Stimulated activated CD8-positive, alpha-beta memory T cell treated with anti-CD3 and anti-CD28 coated beads, Interleukin-7, amount 100 ng/mL, for 48 hours (primary cell): Measurements from ENCODE around the gene PAX4.
"Not testable (repeated sequence)": the region's sequence is repeated elsewhere in the genome, so short reads cannot be mapped to it uniquely, and the experiment has no call there.

Experiments
- DNase-seq, 2 donors: peaks; one replicate each; pipeline ENCODE4 v3.0.0-alpha.2; 2020; ENCODE audit warnings: low read depth in 1 of 2; ENCODE audit errors: extremely low read depth in 1 of 2

PAX4 gene

DNA sequence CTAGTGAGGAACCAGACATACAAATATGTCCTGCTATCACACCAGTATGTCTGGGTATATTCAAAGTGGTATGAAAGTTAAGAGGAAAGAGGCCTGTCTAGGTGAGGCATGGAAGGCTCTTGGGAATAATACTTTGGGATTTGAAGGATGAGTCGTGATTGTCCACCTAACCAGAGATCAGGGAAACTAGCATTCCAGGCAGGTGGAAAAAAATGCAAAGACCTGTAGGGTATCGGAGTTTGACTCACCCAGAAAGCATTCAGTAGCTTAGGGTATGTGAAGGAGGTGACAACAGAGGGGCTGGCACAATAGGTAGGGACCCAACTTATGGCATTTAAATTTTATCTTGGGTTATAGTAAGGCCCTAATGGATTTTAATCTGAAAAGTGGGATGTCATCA lies 31.6 kb downstream of the PAX4 start:
- DNase-seq, result no peak

DNA sequence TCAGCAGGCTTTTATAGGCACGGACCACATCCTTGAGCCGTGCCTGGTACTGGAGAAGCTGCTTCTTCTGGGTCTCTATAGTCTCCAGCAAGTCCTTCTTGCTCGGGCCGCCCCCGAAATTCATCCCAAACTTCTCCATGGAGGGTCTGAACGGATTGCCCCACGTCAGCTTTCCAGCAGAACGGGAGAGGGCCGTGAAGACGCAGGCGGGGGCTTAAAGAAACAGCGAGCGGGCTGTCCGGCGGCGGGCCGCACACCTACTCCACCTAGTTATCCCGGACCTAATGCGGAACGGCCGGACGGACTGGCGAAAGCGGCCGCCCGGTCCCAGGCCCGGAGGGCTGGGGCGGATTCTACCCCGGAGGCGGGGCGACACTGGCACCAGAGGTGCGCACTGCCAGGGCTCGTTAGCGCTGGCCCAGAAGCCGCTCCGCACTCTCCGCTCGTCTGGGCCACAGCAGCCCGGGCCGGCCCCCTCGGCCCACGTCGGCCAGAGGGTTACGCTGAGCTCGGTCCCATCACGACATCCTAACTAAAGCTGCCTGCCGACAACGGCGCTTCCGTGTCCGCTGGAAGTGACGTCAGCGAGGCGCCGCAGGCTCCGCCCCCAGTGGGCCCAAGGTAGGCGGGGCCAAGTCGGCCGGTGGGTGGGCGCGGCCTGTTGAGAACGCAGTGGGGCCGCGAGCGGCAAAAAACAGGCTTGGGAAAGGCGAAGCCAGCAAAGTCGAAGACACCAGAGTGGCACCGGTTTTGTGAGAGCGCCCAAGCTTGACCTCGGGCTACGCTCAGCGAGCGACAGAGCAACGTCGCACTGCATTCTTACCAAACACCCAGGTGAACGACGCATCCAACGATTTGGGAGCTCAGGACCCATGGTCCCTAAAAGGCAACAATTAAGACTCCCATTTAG lies 32.6 kb downstream of the PAX4 start, which contains the start of gene GCC1:
TSS of gene GCC1 (minus strand) at position 553 of the 910 bp plus-strand sequence. CDS start at position 139, 414 bp downstream.
- DNase-seq, result peak; percentile 84 to 86

- no peak for DNase-seq
These were observed 33.3 kb downstream of the PAX4 start for GRCh38 chr7:127584648-127585043.

DNA sequence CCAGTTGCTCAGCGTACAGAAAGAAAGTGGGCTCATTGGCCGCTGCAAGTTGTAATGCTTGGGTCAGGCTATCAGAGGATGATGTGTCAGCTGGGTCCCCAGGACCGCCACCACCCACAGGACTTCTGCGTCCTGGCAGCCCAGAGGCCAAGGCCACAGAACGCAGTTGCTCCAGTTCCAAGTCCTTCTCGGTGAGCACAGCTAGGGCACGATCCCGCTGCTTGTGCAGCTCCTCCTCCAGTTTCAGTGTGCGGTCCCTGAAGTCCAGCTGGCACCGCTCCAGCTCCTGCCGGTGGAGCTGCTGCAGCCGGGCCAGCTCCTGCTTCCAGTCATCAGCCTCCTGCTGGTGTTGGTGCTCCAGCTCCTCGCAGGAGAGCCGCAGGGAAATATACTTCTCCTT lies 35.6 kb downstream of the PAX4 start:
- DNase-seq, result no peak

- no peak for DNase-seq
These were observed 36.2 kb downstream of the PAX4 start for GRCh38 chr7:127581716-127582115.

DNA sequence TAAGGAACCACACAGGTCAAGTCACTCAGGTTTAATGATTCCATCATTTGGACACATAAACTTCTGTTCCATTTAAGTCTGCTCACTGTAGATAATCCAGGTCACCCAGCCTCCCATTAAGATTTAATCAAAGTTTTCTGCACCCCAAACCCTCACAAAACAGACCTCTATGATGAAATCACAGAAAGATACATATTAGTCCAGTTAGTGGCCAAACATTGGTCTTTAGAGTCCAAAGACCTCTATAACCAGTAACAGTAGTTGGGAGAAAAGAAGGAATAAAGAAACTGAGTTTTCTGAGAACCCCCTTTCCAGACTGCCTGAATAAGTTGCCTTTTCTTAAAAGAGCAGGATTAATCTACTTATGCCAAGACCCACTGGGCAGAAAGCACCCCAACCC lies 37.3 kb downstream of the PAX4 start:
- no peak for DNase-seq

GRCh38 chr7:127578711-127579275 lies 39.1 kb downstream of the PAX4 start:
- no peak for DNase-seq

DNA sequence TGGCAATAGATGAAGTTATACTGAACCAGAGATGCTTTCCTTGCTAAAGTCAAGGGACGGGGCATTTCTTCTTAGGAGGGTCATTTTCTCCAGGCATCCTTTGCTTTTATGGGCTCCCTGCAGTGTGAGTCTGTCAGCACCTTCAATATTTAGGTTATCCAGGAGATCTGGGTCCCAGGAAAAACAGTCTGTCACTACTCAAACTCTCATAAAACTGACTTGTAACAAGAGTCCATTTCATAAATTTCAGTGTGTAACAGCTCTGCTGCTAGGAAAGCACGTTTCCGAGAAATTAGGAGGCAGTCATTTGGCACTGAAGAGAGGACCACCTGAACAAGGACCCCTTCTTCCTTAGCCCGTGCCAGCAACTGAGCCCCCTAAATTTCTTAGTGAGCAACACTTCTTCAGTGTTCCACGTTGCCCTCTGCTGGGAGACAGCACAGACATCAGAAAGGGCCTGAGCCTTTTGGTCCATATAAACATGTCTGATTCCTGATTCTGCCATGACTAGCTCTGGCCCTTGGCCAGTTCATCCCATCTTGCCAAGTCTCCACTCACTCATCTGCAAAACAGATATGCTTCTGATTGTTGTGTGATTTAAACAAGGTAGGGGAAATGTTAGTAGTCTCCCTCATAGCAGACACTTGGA lies 39.8 kb downstream of the PAX4 start:
- no peak for DNase-seq

GRCh38 chr7:127571741-127572505 lies 46.0 kb downstream of the PAX4 start:
- DNase-seq, result no peak

DNA sequence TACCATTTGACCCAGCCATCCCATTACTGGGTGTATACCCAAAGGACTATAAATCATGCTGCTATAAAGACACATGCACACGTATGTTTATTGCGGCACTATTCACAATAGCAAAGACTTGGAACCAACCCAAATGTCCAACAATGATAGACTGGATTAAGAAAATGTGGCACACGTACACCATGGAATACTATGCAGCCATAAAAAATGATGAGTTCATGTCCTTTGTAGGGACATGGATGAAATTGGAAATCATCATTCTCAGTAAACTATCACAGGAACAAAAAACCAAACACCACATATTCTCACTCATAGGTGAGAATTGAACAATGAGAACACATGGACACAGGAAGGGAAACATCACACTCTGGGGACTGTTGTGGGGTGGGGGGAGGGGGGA lies 49.9 kb downstream of the PAX4 start:
- DNase-seq, result not testable (repeated sequence)

GRCh38 chr7:127566242-127566641 lies 51.7 kb downstream of the PAX4 start:
- no peak for DNase-seq
